Stomach (tissue), 9 donors: ENCODE measurements around the gene NXPH4. TPM values are rescaled to one million over a fixed set of nuclear protein-coding genes. Genes with fewer than 3 reads are reported as not detected.

Experiments used
- DNase-seq, 2 donors: peaks; one replicate each; pipeline versions ENCODE4 v3.0.0 to v3.0.0-alpha.2; 2013 to 2019
- H3K27ac ChIP-seq, 5 donors: fragments of 200-600 bp in 4 of 5; sonication (generic) in 4 of 5; one replicate each; pipeline ENCODE4 v1.5.1; 2013 to 2019; ENCODE audit warnings: mild to moderate bottlenecking in 1 of 5, moderate library complexity in 1 of 5
- H3K27me3 ChIP-seq, 3 donors: fragments of 200-600 bp; sonication (generic); one replicate each; pipeline ENCODE4 v1.5.1; 2017 to 2019; ENCODE audit warnings: mixed run types in 1 of 3
- H3K36me3 ChIP-seq, 4 donors: fragments of 200-600 bp; sonication (generic); 1 replicate in 3 of 4; 2 replicates in 1 of 4; pipeline ENCODE4 v1.5.1; 2016 to 2019
- H3K4me1 ChIP-seq, 4 donors: fragments of 200-600 bp; sonication (generic); one replicate each; pipeline ENCODE4 v1.5.1; 2016 to 2019
- H3K4me3 ChIP-seq, 4 donors: fragments of 200-600 bp; sonication (generic) in 3 of 4; one replicate each; pipeline ENCODE4 v1.5.1; 2016 to 2019; ENCODE audit warnings: mild to moderate bottlenecking in 1 of 4
- H3K9me3 ChIP-seq, 4 donors: fragments of 200-600 bp; sonication (generic); one replicate each; pipeline ENCODE4 v1.5.1; 2016 to 2019
- CTCF ChIP-seq, 7 experiments: fragments of 450-650 bp in 4 of 7; fragments of 200-600 bp in 3 of 7; sonication (generic) in 3 of 7; IDR thresholded peaks; one replicate each; pipeline ENCODE4 v1.5.1; 2016 to 2019; ENCODE audit warnings: antibody characterized with exemption in 7 of 7, control low read depth in 2 of 7, mild to moderate bottlenecking in 1 of 7
- EP300 ChIP-seq: sonication (generic); formaldehyde crosslinking; IDR thresholded peaks from one replicate; pipeline ENCODE4 v1.6.1; 2017; ENCODE audit warnings: antibody characterized with exemption
- POLR2A ChIP-seq, 4 donors: fragments of 450-650 bp; IDR thresholded peaks; one replicate each; pipeline ENCODE4 v1.6.1; 2016; ENCODE audit warnings: antibody characterized with exemption in 4 of 4, control low read depth in 2 of 4, mild to moderate bottlenecking in 1 of 4, moderate library complexity in 1 of 4
- POLR2AphosphoS5 ChIP-seq, 3 donors: sonication (generic); formaldehyde crosslinking; IDR thresholded peaks; one replicate each; pipeline ENCODE4 v1.6.1; 2016; ENCODE audit warnings: antibody characterized with exemption in 3 of 3
- WGBS, 5 donors: extraction: QIAGEN DNeasy Blood & Tissue Kit in 3 of 5; methylation state at CpG; one replicate each; pipeline versions ENCODE4 v1.1.5 to v1.1.7; 2013 to 2018; 5-methylcytosine and 5-hydroxymethylcytosine counted together
- intact Hi-C: fragments of 100-400 bp; cut with DNase I; formaldehyde crosslinking; loops from one replicate; pipeline ENCODE4 v1.15.1; 2023; ENCODE audit warnings: low total_unique reads
- polyA plus RNA-seq, 3 donors: library from polyadenylated mRNA; stranded (reverse); fragments of 200-250 nt; gene quantifications; one replicate each; pipeline ENCODE4 v1.2.3, GENCODE V29; 2013
- total RNA-seq, 5 donors: library from RNA; depleted of rRNA; stranded (reverse); fragments of >200 nt; gene quantifications; one replicate each; pipeline versions ENCODE4 v1.1.0 to v1.2.3, GENCODE V29; 2014 to 2016
- donor health status: healthy with polysubstance abuse.
- donor health status: Bipolar disorder and iron deficiency.
- donor health status: healthy.

Gene NXPH4
- total and polyA plus RNA-seq, 8 donors, result 0.18 to 0.44 (median 0.30) TPM; not detected in 5

GRCh38 chr12:57176139-57176477, 40.5 kb upstream of the NXPH4 start:
- Histone ChIP-seq H3K36me3 (peaks cover 46 to 96% (median 84%) of the 10 kb centered on the region in 4 donors), H3K4me1 (peaks cover 6 to 16% (median 8%) of the 10 kb centered on the region in 4 donors), H3K27me3 (no peaks in the 10 kb centered on the region), H3K27ac (peak overlapping the region in 1 of 5 donors; percentile 49), H3K9me3 (no peaks in the 10 kb centered on the region), H3K4me3 (no peak overlapping the region)
- no peak for DNase-seq
- WGBS, 5 donors, result 78 to 91% (median 83%) methylated on average over 8 to 9 of the region's 9 CpGs
- TF ChIP-seq CTCF (IDR thresholded peaks at IDR 0.05), result peak in 2 of 7 experiments; percentile 4 to 30
- TF ChIP-seq POLR2A (IDR thresholded peaks at IDR 0.05), result no peak
- intact Hi-C loops, result loop anchor here (5.0 kb wide), 1 partner anchor 39 kb away; no protein-coding TSS in a partner anchor

GRCh38 chr12:57176846-57177245, 39.7 kb upstream of the NXPH4 start:
- H3K4me3 ChIP-seq, result no peak overlapping the region
- H3K9me3 ChIP-seq, result no peaks in the 10 kb centered on the region
- H3K27ac ChIP-seq, result no peak overlapping the region
- intact Hi-C loops, result loop anchor here (5.0 kb wide), 1 partner anchor 40 kb away; no protein-coding TSS in a partner anchor
- peaks cover 6 to 16% (median 8%) of the 10 kb centered on the region in 4 donors for H3K4me1 ChIP-seq
- no peak for DNase-seq
- WGBS, 5 donors, result 76 to 84% (median 80%) methylated on average over 8 to 9 of the region's 9 CpGs
- H3K27me3 ChIP-seq, result no peaks in the 10 kb centered on the region
- no peak for TF ChIP-seq EP300
- peaks cover 46 to 95% (median 88%) of the 10 kb centered on the region in 4 donors for H3K36me3 ChIP-seq

GRCh38 chr12:57177354-57177753, 39.2 kb upstream of the NXPH4 start:
- no peak overlapping the region for H3K27ac ChIP-seq
- H3K4me3 ChIP-seq, result no peak overlapping the region
- TF ChIP-seq CTCF (IDR thresholded peaks at IDR 0.05), result no peak
- TF ChIP-seq POLR2AphosphoS5 (IDR thresholded peaks at IDR 0.05), result no peak
- TF ChIP-seq POLR2A (IDR thresholded peaks at IDR 0.05), result no peak
- TF ChIP-seq EP300, result no peak
- no peak for DNase-seq
- intact Hi-C loops, result loop anchor here (5.0 kb wide), 1 partner anchor 40 kb away; no protein-coding TSS in a partner anchor
- peaks cover 46 to 90% (median 89%) of the 10 kb centered on the region in 4 donors for H3K36me3 ChIP-seq
- WGBS, 5 donors, result 89 to 94% (median 93%) methylated on average over 16 of the region's 16 CpGs
- peaks cover 6 to 16% (median 8%) of the 10 kb centered on the region in 4 donors for H3K4me1 ChIP-seq
- no peaks in the 10 kb centered on the region for H3K9me3 ChIP-seq
- no peaks in the 10 kb centered on the region for H3K27me3 ChIP-seq

GRCh38 chr12:57178213-57178612, 38.4 kb upstream of the NXPH4 start:
- 82 to 89% (median 86%) methylated on average over 3 to 14 of the region's 14 CpGs for WGBS, 5 donors
- Histone ChIP-seq H3K27me3 (no peaks in the 10 kb centered on the region), H3K36me3 (peaks cover 47 to 85% (median 83%) of the 10 kb centered on the region in 4 donors), H3K4me3 (no peak overlapping the region), H3K4me1 (peaks cover 6 to 16% (median 8%) of the 10 kb centered on the region in 4 donors), H3K9me3 (no peaks in the 10 kb centered on the region), H3K27ac (no peak overlapping the region)
- TF ChIP-seq POLR2AphosphoS5 (IDR thresholded peaks at IDR 0.05), result no peak
- no peak for TF ChIP-seq POLR2A (IDR thresholded peaks at IDR 0.05)
- no peak for TF ChIP-seq EP300
- TF ChIP-seq CTCF (IDR thresholded peaks at IDR 0.05), result no peak
- no peak for DNase-seq
- intact Hi-C loops, result loop anchor here (5.0 kb wide), 1 partner anchor 41 kb away; no protein-coding TSS in a partner anchor

- no peaks in the 10 kb centered on the region for H3K9me3 ChIP-seq
- peaks cover 54 to 85% (median 82%) of the 10 kb centered on the region in 4 donors for H3K36me3 ChIP-seq
- no peak overlapping the region for H3K4me3 ChIP-seq
- WGBS, 5 donors, result 92 to 95% (median 93%) methylated on average over 21 to 27 of the region's 27 CpGs
- intact Hi-C loops, result loop anchor here (5.0 kb wide), 1 partner anchor 42 kb away; no protein-coding TSS in a partner anchor
- H3K27ac ChIP-seq, result no peak overlapping the region
- no peak for DNase-seq
- H3K27me3 ChIP-seq, result no peaks in the 10 kb centered on the region
- peaks cover 6 to 16% (median 8%) of the 10 kb centered on the region in 4 donors for H3K4me1 ChIP-seq
- no peak for TF ChIP-seq POLR2AphosphoS5 (IDR thresholded peaks at IDR 0.05)
- no peak for TF ChIP-seq POLR2A (IDR thresholded peaks at IDR 0.05)
- TF ChIP-seq CTCF (IDR thresholded peaks at IDR 0.05), result no peak
- TF ChIP-seq EP300, result no peak
These were observed 37.1 kb upstream of the NXPH4 start for GRCh38 chr12:57179331-57180086.
